K562 treated with DMSO at 1 percent for 12 hours (cell line): ENCODE results near the gene SLCO3A1. TPM values are rescaled to one million over a fixed set of nuclear protein-coding genes. Genes with fewer than 3 reads are reported as not detected.

ENCODE experiments used
- total RNA-seq: library from RNA; unstranded; fragments of 300-600 nt; gene quantifications from 2 replicates; pipeline ENCODE4 v1.2.3, GENCODE V29; 2022; ENCODE audit not compliant: insufficient read depth

Gene SLCO3A1
- total RNA-seq: 0.40 and 0.70 TPM in 2 replicates

DNA sequence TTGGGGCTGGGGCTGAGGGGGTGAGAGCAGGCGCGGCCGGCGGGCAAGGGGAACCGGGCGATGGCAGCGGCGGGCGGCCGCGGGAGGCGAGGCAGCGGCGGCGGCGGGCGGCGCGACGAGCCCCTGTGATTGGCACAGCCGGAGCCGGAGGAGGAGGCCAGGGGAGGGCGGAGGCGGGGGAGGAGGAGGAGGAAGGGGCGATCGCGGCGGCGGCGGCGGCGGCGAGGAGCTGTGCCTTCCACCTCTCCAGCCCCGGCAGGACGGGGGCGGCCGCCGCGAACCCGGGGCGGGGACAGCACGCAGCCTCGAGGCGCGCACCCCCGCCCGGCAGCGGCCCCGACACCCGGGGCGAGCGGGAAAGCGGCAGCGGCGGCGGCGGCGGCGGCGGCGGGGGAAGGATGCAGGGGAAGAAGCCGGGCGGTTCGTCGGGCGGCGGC lies at the start of gene SLCO3A1:
Gene SLCO3A1 (plus strand): TSS at position 198 of the 437 bp plus-strand sequence.

